ENCODE measurements around the gene NPAS3.

DNA sequence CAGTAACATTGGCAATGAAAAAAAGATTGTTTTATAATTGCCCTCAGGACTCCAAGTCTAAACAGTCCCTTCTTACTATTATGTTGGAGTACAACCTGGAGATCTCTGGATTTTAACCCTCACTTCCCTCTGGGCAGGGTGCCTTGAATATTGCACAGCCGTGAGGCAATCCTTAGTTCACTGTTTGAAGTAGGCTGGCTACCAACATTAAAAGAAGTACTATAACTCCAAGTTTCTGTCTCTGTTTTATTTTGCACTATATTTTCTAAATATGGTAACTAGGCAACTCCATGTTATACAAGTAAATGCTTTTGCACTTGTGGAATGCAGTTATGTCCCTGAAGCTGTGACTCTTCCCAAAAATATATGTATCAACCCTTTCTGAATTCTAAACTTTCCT is 521.5 kb downstream of the NPAS3 start:
- TF ChIP-seq, protein P1, sequence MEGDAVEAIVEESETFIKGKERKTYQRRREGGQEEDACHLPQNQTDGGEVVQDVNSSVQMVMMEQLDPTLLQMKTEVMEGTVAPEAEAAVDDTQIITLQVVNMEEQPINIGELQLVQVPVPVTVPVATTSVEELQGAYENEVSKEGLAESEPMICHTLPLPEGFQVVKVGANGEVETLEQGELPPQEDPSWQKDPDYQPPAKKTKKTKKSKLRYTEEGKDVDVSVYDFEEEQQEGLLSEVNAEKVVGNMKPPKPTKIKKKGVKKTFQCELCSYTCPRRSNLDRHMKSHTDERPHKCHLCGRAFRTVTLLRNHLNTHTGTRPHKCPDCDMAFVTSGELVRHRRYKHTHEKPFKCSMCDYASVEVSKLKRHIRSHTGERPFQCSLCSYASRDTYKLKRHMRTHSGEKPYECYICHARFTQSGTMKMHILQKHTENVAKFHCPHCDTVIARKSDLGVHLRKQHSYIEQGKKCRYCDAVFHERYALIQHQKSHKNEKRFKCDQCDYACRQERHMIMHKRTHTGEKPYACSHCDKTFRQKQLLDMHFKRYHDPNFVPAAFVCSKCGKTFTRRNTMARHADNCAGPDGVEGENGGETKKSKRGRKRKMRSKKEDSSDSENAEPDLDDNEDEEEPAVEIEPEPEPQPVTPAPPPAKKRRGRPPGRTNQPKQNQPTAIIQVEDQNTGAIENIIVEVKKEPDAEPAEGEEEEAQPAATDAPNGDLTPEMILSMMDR (conservative IDR thresholded peaks at IDR 0.05; ENCODE audit: low read length) = no peak
- TF ChIP-seq EZH2phosphoT487 (IDR thresholded peaks at IDR 0.05; ENCODE audit: borderline replicate concordance, low read depth, low read length) = no peak
